Sigmoid colon (tissue), 4 donors: ENCODE data around the gene NTM.

Source experiments
- CTCF ChIP-seq, 4 experiments: fragments of 450-650 bp in 3 of 4; fragments of 200-600 bp in 1 of 4; IDR thresholded peaks; one replicate each; pipeline ENCODE4 v1.5.1; 2016 to 2019; ENCODE audit warnings: antibody characterized with exemption in 4 of 4, mild to moderate bottlenecking in 3 of 4, moderate library complexity in 2 of 4
- POLR2AphosphoS5 ChIP-seq, 4 donors: sonication (generic); formaldehyde crosslinking; IDR thresholded peaks; one replicate each; pipeline ENCODE4 v1.6.1; 2017; ENCODE audit warnings: antibody characterized with exemption in 4 of 4

GRCh38 chr11:131370901-131371790 lies 731 bp downstream of the NTM start:
- TF ChIP-seq POLR2AphosphoS5 (IDR thresholded peaks at IDR 0.05), result no peak
- TF ChIP-seq CTCF (IDR thresholded peaks at IDR 0.05), result no peak
